ENCODE data around the gene NFKBIB.

- no peak for TF ChIP-seq CTCF (optimal IDR thresholded peaks at IDR 0.05 in 1 of 3, IDR thresholded peaks at IDR 0.05 in 1 of 3, conservative IDR thresholded peaks at IDR 0.05 in 1 of 3; ENCODE audit: extremely low read depth in 1 of 3, insufficient read depth in 2 of 3, low read length in 3 of 3)
- TF ChIP-seq EZH2 (IDR thresholded peaks at IDR 0.05; ENCODE audit: low read length): no peak
Observed at GRCh38 chr19:38879400-38879751, 20.4 kb upstream of the NFKBIB start.

Data from keratinocyte (primary cell).